OCI-LY3 (cell line): ENCODE data around the gene RNGTT.

Source experiments
- EZH2phosphoT487 ChIP-seq: fragments of 200-600 bp; shearing (Covaris generic); IDR thresholded peaks from 2 replicates; pipeline ENCODE4 v1.6.1; 2018; ENCODE audit warnings: antibody characterized with exemption, mixed run types, low read depth
- TF ChIP-seq, protein P1 (sequence below): fragments of 200-600, 300-600 bp; sonication (generic); IDR thresholded peaks from 2 replicates; pipeline ENCODE4 v1.5.1; 2014; ENCODE audit warnings: antibody characterized with exemption, low read length, low read depth

DNA sequence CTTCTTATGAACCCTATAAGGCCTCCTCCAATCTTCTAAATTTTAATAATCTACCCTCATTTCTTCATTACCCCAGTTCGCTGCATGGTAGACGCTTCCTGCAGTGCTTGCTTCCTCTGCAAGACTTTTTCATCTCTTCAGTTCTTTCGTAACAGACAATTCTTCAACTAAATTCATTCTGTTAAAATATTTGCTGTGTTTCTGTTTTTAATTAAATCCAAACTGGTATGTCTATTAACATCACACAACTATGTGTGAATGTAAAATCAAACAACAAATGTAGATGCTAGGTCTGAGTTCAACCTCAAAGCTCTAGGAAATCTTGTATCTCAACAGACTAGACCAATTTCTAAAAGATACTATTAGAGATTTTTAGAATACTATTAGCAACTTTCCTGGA, 199.3 kb downstream of the RNGTT start:
- TF ChIP-seq, protein P1, sequence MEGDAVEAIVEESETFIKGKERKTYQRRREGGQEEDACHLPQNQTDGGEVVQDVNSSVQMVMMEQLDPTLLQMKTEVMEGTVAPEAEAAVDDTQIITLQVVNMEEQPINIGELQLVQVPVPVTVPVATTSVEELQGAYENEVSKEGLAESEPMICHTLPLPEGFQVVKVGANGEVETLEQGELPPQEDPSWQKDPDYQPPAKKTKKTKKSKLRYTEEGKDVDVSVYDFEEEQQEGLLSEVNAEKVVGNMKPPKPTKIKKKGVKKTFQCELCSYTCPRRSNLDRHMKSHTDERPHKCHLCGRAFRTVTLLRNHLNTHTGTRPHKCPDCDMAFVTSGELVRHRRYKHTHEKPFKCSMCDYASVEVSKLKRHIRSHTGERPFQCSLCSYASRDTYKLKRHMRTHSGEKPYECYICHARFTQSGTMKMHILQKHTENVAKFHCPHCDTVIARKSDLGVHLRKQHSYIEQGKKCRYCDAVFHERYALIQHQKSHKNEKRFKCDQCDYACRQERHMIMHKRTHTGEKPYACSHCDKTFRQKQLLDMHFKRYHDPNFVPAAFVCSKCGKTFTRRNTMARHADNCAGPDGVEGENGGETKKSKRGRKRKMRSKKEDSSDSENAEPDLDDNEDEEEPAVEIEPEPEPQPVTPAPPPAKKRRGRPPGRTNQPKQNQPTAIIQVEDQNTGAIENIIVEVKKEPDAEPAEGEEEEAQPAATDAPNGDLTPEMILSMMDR: no peak
- TF ChIP-seq EZH2phosphoT487: no peak
